Rectal smooth muscle tissue (tissue), 1 donor: ENCODE data around the gene CEMIP2.

Experiments
- H3K27ac ChIP-seq: one replicate; pipeline ENCODE4 v1.7.0; 2013; ENCODE audit warnings: low read depth, low read length, inconsistent platforms
- H3K27me3 ChIP-seq: one replicate; pipeline ENCODE4 v1.7.0; 2013; ENCODE audit warnings: low read length; ENCODE audit not compliant: control insufficient read depth, insufficient read depth
- H3K36me3 ChIP-seq: one replicate; pipeline ENCODE4 v1.7.0; 2013; ENCODE audit warnings: low read length; ENCODE audit not compliant: control insufficient read depth, insufficient read depth
- H3K4me1 ChIP-seq: one replicate; pipeline ENCODE4 v1.7.0; 2013; ENCODE audit warnings: low read length; ENCODE audit not compliant: control insufficient read depth, insufficient read depth
- H3K4me3 ChIP-seq: one replicate; pipeline ENCODE4 v1.7.0; 2013; ENCODE audit warnings: low read length
- H3K9ac ChIP-seq: one replicate; pipeline ENCODE4 v1.7.0; 2013; ENCODE audit warnings: low read length

Gene CEMIP2

GRCh38 chr9:71767776-71768321 is 464 bp downstream of the CEMIP2 start:
- H3K9ac ChIP-seq = peak overlapping the region; percentile 64
- H3K4me3 ChIP-seq = peak overlapping the region; percentile 83
- H3K27me3 ChIP-seq = no peaks in the 10 kb centered on the region
- H3K4me1 ChIP-seq = peaks cover 6% of the 10 kb centered on the region
- H3K36me3 ChIP-seq = no peaks in the 10 kb centered on the region
- H3K27ac ChIP-seq = peak overlapping the region; percentile 96

GRCh38 chr9:71767163-71767775 is 1.0 kb downstream of the CEMIP2 start:
- H3K9ac ChIP-seq = no peak overlapping the region
- H3K27me3 ChIP-seq = no peaks in the 10 kb centered on the region
- no peaks in the 10 kb centered on the region for H3K36me3 ChIP-seq
- H3K27ac ChIP-seq = peak overlapping the region; percentile 96
- H3K4me1 ChIP-seq = peaks cover 6% of the 10 kb centered on the region
- peak overlapping the region; percentile 83 for H3K4me3 ChIP-seq

GRCh38 chr9:71766663-71767062 is 1.6 kb downstream of the CEMIP2 start:
- peaks cover 6% of the 10 kb centered on the region for H3K4me1 ChIP-seq

GRCh38 chr9:71765693-71766092 is 2.6 kb downstream of the CEMIP2 start:
- H3K27me3 ChIP-seq = no peaks in the 10 kb centered on the region
- H3K36me3 ChIP-seq = no peaks in the 10 kb centered on the region
- no peak overlapping the region for H3K27ac ChIP-seq
- no peak overlapping the region for H3K4me3 ChIP-seq
- H3K9ac ChIP-seq = no peak overlapping the region
- H3K4me1 ChIP-seq = peaks cover 6% of the 10 kb centered on the region

More at GRCh38 chr9:71766663-71767062, 1.6 kb downstream of the CEMIP2 start:
- Histone ChIP-seq H3K9ac (no peak overlapping the region), H3K27me3 (no peaks in the 10 kb centered on the region), H3K36me3 (no peaks in the 10 kb centered on the region), H3K27ac (no peak overlapping the region), H3K4me3 (peak overlapping the region; percentile 83)

- Histone ChIP-seq H3K4me3 (no peak overlapping the region), H3K27me3 (no peaks in the 10 kb centered on the region), H3K9ac (no peak overlapping the region), H3K4me1 (peaks cover 6% of the 10 kb centered on the region), H3K27ac (no peak overlapping the region), H3K36me3 (no peaks in the 10 kb centered on the region)
These were observed 3.4 kb downstream of the CEMIP2 start for GRCh38 chr9:71764891-71765290.

DNA sequence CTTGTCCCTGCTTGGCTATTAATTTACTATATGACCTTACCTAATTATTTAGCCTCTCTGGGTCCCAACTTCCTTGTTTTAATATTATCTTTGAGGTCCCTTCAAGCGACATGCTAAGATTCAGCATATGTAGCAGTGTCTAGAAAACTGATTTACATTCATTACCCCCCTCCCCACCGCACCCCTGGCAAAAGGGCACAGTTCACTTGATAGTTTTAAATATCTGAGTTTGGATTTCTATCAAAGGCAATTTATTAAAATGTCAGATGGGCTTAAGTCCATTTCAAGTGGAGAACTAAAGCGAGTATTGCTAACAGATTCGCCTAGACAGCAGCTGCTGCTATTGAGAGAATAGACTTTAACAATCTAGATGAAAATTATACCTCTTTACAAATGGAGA is 3.9 kb downstream of the CEMIP2 start:
- Histone ChIP-seq H3K4me1 (peaks cover 6% of the 10 kb centered on the region), H3K36me3 (no peaks in the 10 kb centered on the region), H3K27ac (no peak overlapping the region), H3K27me3 (no peaks in the 10 kb centered on the region), H3K4me3 (no peak overlapping the region), H3K9ac (no peak overlapping the region)

DNA sequence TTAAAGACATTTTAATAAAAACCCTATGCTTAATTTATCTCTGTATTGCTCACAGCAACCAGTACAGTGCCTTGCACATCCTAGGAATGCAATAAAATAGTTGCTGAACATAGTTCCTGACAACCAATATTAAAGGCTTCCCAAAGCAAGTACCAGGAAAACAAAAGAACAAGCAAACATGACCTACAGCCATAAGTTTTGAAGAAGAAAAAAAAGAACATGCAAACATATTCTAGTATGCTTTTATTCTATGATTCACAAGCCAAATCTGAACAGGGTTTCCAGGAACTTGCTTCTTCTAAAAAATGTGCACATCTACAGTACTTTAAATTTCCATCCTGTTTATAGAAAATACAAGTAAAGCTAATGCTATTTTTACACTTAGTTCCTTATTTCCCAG is 4.5 kb downstream of the CEMIP2 start:
- H3K27me3 ChIP-seq = no peaks in the 10 kb centered on the region
- no peak overlapping the region for H3K9ac ChIP-seq
- no peak overlapping the region for H3K4me3 ChIP-seq
- H3K27ac ChIP-seq = no peak overlapping the region
- no peaks in the 10 kb centered on the region for H3K36me3 ChIP-seq
- peaks cover 6% of the 10 kb centered on the region for H3K4me1 ChIP-seq

GRCh38 chr9:71762900-71763653 is 5.2 kb downstream of the CEMIP2 start:
- no peak overlapping the region for H3K4me3 ChIP-seq

DNA sequence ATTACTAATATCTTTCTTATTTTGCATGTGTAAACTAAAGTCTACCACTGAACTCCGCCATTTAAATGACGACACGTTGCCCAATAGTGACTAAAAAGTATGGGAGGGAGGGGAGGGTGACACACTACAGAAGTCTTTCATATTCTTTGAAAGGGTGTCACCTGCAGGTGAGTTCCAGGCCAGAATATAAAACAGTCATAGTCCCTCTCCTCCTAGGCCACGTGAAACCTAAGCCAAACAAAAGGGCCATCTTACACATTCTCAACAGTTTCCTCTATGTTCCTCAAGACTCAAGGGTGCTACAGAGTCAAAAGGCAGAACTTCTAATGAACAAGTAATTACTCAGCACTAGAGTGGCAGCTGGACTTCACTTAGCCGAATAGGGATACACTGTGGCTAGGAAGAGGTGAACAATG is 6.4 kb downstream of the CEMIP2 start:
- H3K4me3 ChIP-seq = no peak overlapping the region
- H3K27ac ChIP-seq = no peak overlapping the region
- no peaks in the 10 kb centered on the region for H3K27me3 ChIP-seq
- H3K4me1 ChIP-seq = no peaks in the 10 kb centered on the region
- H3K36me3 ChIP-seq = no peaks in the 10 kb centered on the region
- no peak overlapping the region for H3K9ac ChIP-seq

More at GRCh38 chr9:71762900-71763653, 5.2 kb downstream of the CEMIP2 start:
- Histone ChIP-seq H3K27ac (no peak overlapping the region), H3K36me3 (no peaks in the 10 kb centered on the region), H3K9ac (no peak overlapping the region), H3K4me1 (peaks cover 6% of the 10 kb centered on the region), H3K27me3 (no peaks in the 10 kb centered on the region)

DNA sequence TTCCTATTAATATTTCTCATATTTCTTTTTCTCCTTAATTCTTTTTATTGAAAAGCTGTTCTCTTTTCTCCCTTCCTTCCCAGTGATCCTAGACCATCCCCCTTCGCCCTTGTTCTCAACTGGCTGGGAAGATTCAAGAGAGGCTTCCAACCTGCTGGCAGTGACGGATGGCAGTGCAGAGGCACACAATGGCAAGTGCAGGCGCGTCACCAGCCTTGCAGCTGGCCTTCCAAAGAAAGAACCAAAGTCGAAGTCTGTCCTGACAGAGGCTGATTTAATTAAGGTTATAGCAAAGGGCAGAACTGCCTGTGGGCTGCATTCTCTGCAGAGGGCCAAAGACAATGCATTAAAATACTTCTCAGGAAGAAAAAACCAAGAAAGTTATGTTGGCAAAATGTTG is 7.4 kb downstream of the CEMIP2 start:
- Histone ChIP-seq H3K27ac (no peak overlapping the region), H3K27me3 (no peaks in the 10 kb centered on the region), H3K9ac (no peak overlapping the region), H3K4me1 (no peaks in the 10 kb centered on the region), H3K4me3 (no peak overlapping the region), H3K36me3 (no peaks in the 10 kb centered on the region)

GRCh38 chr9:71758785-71759184 is 9.5 kb downstream of the CEMIP2 start:
- H3K9ac ChIP-seq = no peak overlapping the region

GRCh38 chr9:71758277-71758676 is 10.0 kb downstream of the CEMIP2 start:
- Histone ChIP-seq H3K27me3 (no peaks in the 10 kb centered on the region), H3K36me3 (no peaks in the 10 kb centered on the region), H3K27ac (no peak overlapping the region), H3K4me3 (no peak overlapping the region), H3K9ac (peak overlapping the region; percentile 13), H3K4me1 (no peaks in the 10 kb centered on the region)

More at GRCh38 chr9:71758785-71759184, 9.5 kb downstream of the CEMIP2 start:
- H3K27me3 ChIP-seq = no peaks in the 10 kb centered on the region
- no peaks in the 10 kb centered on the region for H3K4me1 ChIP-seq
- H3K36me3 ChIP-seq = no peaks in the 10 kb centered on the region
- H3K4me3 ChIP-seq = no peak overlapping the region
- no peak overlapping the region for H3K27ac ChIP-seq
